H1 (cell line): ENCODE data around the gene CDK7. TPM values are rescaled to one million over a fixed set of nuclear protein-coding genes. Genes with fewer than 3 reads are reported as not detected.

Source experiments
- CTCF ChIA-PET: fragments of 300-600 bp; sonication (Branson Sonifier 250); formaldehyde crosslinking; loops from one replicate; lab custom pipeline; 2021; ENCODE audit not compliant: partially characterized antibody; lab: Charles Lee
- POLR2A ChIA-PET: fragments of 300-600 bp; sonication (Branson Sonifier 250); formaldehyde crosslinking; loops from one replicate; lab custom pipeline; 2021; ENCODE audit warnings: inconsistent platforms; ENCODE audit not compliant: partially characterized antibody; lab: Charles Lee
- DNase-seq, 2 experiments: peaks; one replicate each; pipeline versions ENCODE4 v3.0.0 to v3.0.0-alpha.2; 2010 to 2022; ENCODE audit warnings: low spot score in 2 of 2, low read depth in 1 of 2, mixed read lengths in 1 of 2
- FAIRE-seq: peaks from 2 replicates; lab custom pipeline; 2011; peaks lifted over from hg19 to GRCh38; lab: Jason Lieb, UNC
- H2AFZ ChIP-seq: 2 replicates; pipeline ENCODE4 v1.8.1; 2012; ENCODE audit warnings: low read length, inconsistent platforms
- H2AK5ac ChIP-seq: 2 replicates; pipeline ENCODE4 v1.6.1; 2013; ENCODE audit warnings: low read depth, low read length
- H2BK120ac ChIP-seq: replicated peaks from 2 replicates; pipeline ENCODE3; 2013; ENCODE audit warnings: low read depth, low read length, inconsistent platforms
- H2BK12ac ChIP-seq: 2 replicates; pipeline ENCODE4 v1.6.1; 2013; ENCODE audit warnings: low read depth, low read length
- H2BK15ac ChIP-seq: 2 replicates; pipeline ENCODE4 v1.6.1; 2013; ENCODE audit warnings: low read length
- H2BK20ac ChIP-seq: 2 replicates; pipeline ENCODE4 v1.6.1; 2013; ENCODE audit warnings: low read length
- H2BK5ac ChIP-seq: 2 replicates; pipeline ENCODE4 v1.6.1; 2013; ENCODE audit warnings: low read depth, low read length
- H3K14ac ChIP-seq: 2 replicates; pipeline ENCODE4 v1.6.1; 2013; ENCODE audit warnings: inconsistent platforms; ENCODE audit not compliant: insufficient read length
- H3K18ac ChIP-seq: 2 replicates; pipeline ENCODE4 v1.6.1; 2013; ENCODE audit warnings: low read length; ENCODE audit errors: extremely low read depth
- H3K23ac ChIP-seq: 2 replicates; pipeline ENCODE4 v1.6.1; 2013; ENCODE audit warnings: inconsistent platforms; ENCODE audit not compliant: insufficient read length
- H3K23me2 ChIP-seq: 2 replicates; pipeline ENCODE4 v1.6.1; 2013; ENCODE audit warnings: low read depth, low read length
- H3K27ac ChIP-seq: 2 replicates; pipeline ENCODE4 v1.6.1; 2011; ENCODE audit warnings: low read depth, low read length, inconsistent platforms
- H3K27me3 ChIP-seq, 4 experiments: replicated peaks in 1 of 4; 1 replicate in 1 of 4; 2 replicates in 3 of 4; pipeline versions ENCODE4 v1.6.1 to v1.8.1; 2011 to 2013; ENCODE audit warnings: low read length in 3 of 4, mild to moderate bottlenecking in 3 of 4, inconsistent platforms in 2 of 4, mixed read lengths in 2 of 4, moderate library complexity in 1 of 4; ENCODE audit not compliant: control insufficient read depth in 3 of 4, insufficient read depth in 3 of 4; ENCODE audit errors: extremely low read depth in 1 of 4
- H3K36me3 ChIP-seq, 4 experiments: 2 replicates each; pipeline versions ENCODE4 v1.6.1 to v1.8.1; 2011 to 2013; ENCODE audit warnings: mild to moderate bottlenecking in 4 of 4, low read length in 3 of 4, moderate library complexity in 2 of 4, control low read depth in 1 of 4, inconsistent platforms in 1 of 4; ENCODE audit not compliant: insufficient read depth in 4 of 4, control insufficient read depth in 2 of 4
- H3K4ac ChIP-seq: replicated peaks from 2 replicates; pipeline ENCODE3; 2013; ENCODE audit warnings: low read length, low read depth, mixed read lengths, inconsistent platforms; ENCODE audit not compliant: insufficient read length
- H3K4me1 ChIP-seq, 4 experiments: replicated peaks in 1 of 4; 1 replicate in 1 of 4; 2 replicates in 3 of 4; pipeline versions ENCODE4 v1.6.1 to v1.8.1; 2011 to 2013; ENCODE audit warnings: low read length in 3 of 4, inconsistent platforms in 2 of 4, mixed read lengths in 1 of 4; ENCODE audit not compliant: insufficient read depth in 4 of 4, control insufficient read depth in 3 of 4
- H3K4me2 ChIP-seq, 2 experiments: 2 replicates each; pipeline versions ENCODE4 v1.6.1 to v1.8.1; 2011 to 2013; ENCODE audit warnings: low read depth in 2 of 2, low read length in 2 of 2, control low read depth in 1 of 2, inconsistent platforms in 1 of 2, mild to moderate bottlenecking in 1 of 2; ENCODE audit not compliant: insufficient read depth in 1 of 2
- H3K4me3 ChIP-seq, 4 experiments: fragments of 200-600, 300-600 bp in 1 of 4; sonication (generic), shearing (Covaris generic), sonication (Bioruptor Twin) in 1 of 4; 2 replicates each; pipeline versions ENCODE4 v1.5.1 to v1.8.1; 2011 to 2016; ENCODE audit warnings: low read length in 4 of 4, low read depth in 3 of 4, control low read depth in 2 of 4, inconsistent platforms in 2 of 4, mild to moderate bottlenecking in 2 of 4, mixed read lengths in 1 of 4, moderate library complexity in 1 of 4; ENCODE audit not compliant: insufficient read depth in 2 of 4; ENCODE audit errors: extremely low read depth in 1 of 4
- H3K56ac ChIP-seq: replicated peaks from 2 replicates; pipeline ENCODE3; 2013; ENCODE audit warnings: low read depth, mild to moderate bottlenecking, mixed read lengths, low read length, inconsistent platforms; ENCODE audit not compliant: insufficient read length
- H3K79me1 ChIP-seq: 2 replicates; pipeline ENCODE4 v1.6.1; 2013; ENCODE audit warnings: low read depth, low read length, control low read depth
- H3K79me2 ChIP-seq, 2 experiments: 2 replicates each; pipeline versions ENCODE4 v1.6.1 to v1.8.1; 2012 to 2013; ENCODE audit warnings: low read length in 2 of 2, mild to moderate bottlenecking in 2 of 2, inconsistent platforms in 1 of 2; ENCODE audit not compliant: insufficient read depth in 2 of 2, control insufficient read depth in 1 of 2
- H3K9ac ChIP-seq, 4 experiments: replicated peaks in 1 of 4; 1 replicate in 1 of 4; 2 replicates in 3 of 4; pipeline versions ENCODE4 v1.6.1 to v1.8.1; 2011 to 2013; ENCODE audit warnings: low read depth in 3 of 4, low read length in 3 of 4, control low read depth in 2 of 4, mild to moderate bottlenecking in 2 of 4, moderate library complexity in 2 of 4, inconsistent platforms in 1 of 4; ENCODE audit errors: extremely low read depth in 1 of 4
- H3K9me3 ChIP-seq, 2 experiments: 2 replicates each; pipeline versions ENCODE4 v1.6.1 to v1.8.1; 2012 to 2013; ENCODE audit warnings: mild to moderate bottlenecking in 2 of 2, moderate library complexity in 2 of 2, control low read depth in 1 of 2, inconsistent platforms in 1 of 2, low read depth in 1 of 2, low read length in 1 of 2, mixed read lengths in 1 of 2; ENCODE audit not compliant: insufficient read depth in 2 of 2
- H4K20me1 ChIP-seq, 2 experiments: replicated peaks in 1 of 2; 2 replicates each; pipeline versions ENCODE3 to v1.8.1; 2011 to 2013; ENCODE audit warnings: inconsistent platforms in 2 of 2, low read length in 2 of 2, mild to moderate bottlenecking in 1 of 2; ENCODE audit not compliant: insufficient read depth in 2 of 2, control insufficient read depth in 1 of 2
- H4K5ac ChIP-seq: 2 replicates; pipeline ENCODE4 v1.6.1; 2013; ENCODE audit warnings: low read length, low read depth, mixed read lengths, inconsistent platforms; ENCODE audit not compliant: insufficient read length
- H4K8ac ChIP-seq: 2 replicates; pipeline ENCODE4 v1.8.0; 2013; ENCODE audit warnings: mild to moderate bottlenecking, moderate library complexity, low read length, inconsistent platforms; ENCODE audit not compliant: insufficient read depth; ENCODE audit errors: extremely low read depth
- H4K91ac ChIP-seq: replicated peaks from 2 replicates; pipeline ENCODE3; 2013; ENCODE audit warnings: low read length, mixed read lengths, inconsistent platforms; ENCODE audit not compliant: insufficient read length
- CBX5 ChIP-seq: fragments of 300-800, 300-1000 bp; sonication (generic); IDR thresholded peaks from 2 replicates; pipeline ENCODE4 v1.7.1; 2016; ENCODE audit warnings: antibody characterized with exemption, low read length, low read depth
- MAFK ChIP-seq: IDR thresholded peaks from 2 replicates; pipeline ENCODE4 v1.6.1; 2012; ENCODE audit warnings: low read depth, mild to moderate bottlenecking, improper control_type of control experiment, low read length
- POLR2AphosphoS5 ChIP-seq: IDR thresholded peaks from 2 replicates; pipeline ENCODE4 v1.6.1; 2011; ENCODE audit warnings: low read depth, low read length
- POU5F1 ChIP-seq: IDR thresholded peaks from 2 replicates; pipeline ENCODE4 v1.6.1; 2011; ENCODE audit warnings: low read depth, mild to moderate bottlenecking, low read length, moderate library complexity
- RNF2 ChIP-seq: fragments of 200-900, 300-1000 bp; sonication (generic); IDR thresholded peaks from 2 replicates; pipeline ENCODE4 v1.7.1; 2016; ENCODE audit warnings: borderline replicate concordance, low read depth, mild to moderate bottlenecking, antibody characterized with exemption, low read length; ENCODE audit not compliant: poor library complexity, severe bottlenecking; ENCODE audit errors: missing control alignments
- RXRA ChIP-seq: IDR thresholded peaks from 2 replicates; pipeline ENCODE4 v1.6.1; 2011; ENCODE audit warnings: low read depth, mild to moderate bottlenecking, low read length, moderate library complexity; ENCODE audit not compliant: insufficient read depth
- SAP30 ChIP-seq: fragments of 300-600 bp; sonication (generic); IDR thresholded peaks from 2 replicates; pipeline ENCODE4 v1.7.1; 2012; ENCODE audit warnings: low read length, moderate library complexity, mild to moderate bottlenecking, inconsistent platforms; ENCODE audit not compliant: insufficient read depth, insufficient replicate concordance
- TAF1 ChIP-seq: IDR thresholded peaks from 2 replicates; pipeline ENCODE4 v1.6.1; 2011; ENCODE audit warnings: mild to moderate bottlenecking, low read depth, low read length
- ZNF274 ChIP-seq: IDR thresholded peaks from 2 replicates; pipeline ENCODE4 v1.7.0; 2012; ENCODE audit warnings: low read length, borderline replicate concordance; ENCODE audit errors: extremely low read depth
- WGBS, 2 experiments: shearing (Covaris generic) in 1 of 2; methylation state at CpG; one replicate each; pipeline versions ENCODE4 v1.1.6 to v1.1.7; 2013 to 2015; ENCODE audit warnings: low lambda C conversion rate in 2 of 2, mixed read lengths in 2 of 2, inconsistent platforms in 1 of 2, low coverage in 1 of 2, missing lambda C conversion rate in 1 of 2; ENCODE audit not compliant: insufficient replicate concordance in 2 of 2, insufficient coverage in 1 of 2, insufficient read length in 1 of 2; ENCODE audit errors: extremely low coverage in 1 of 2, missing lambda C conversion rate in 1 of 2; 5-methylcytosine and 5-hydroxymethylcytosine counted together
- polyA plus RNA-seq, 7 experiments: library from polyadenylated mRNA; depleted of rRNA in 3 of 7; stranded (reverse) in 5 of 7; unstranded in 2 of 7; fragments of >200 nt in 5 of 7; fragments of 200-250 nt in 2 of 7; gene quantifications; 1 replicate in 5 of 7; 2 replicates in 1 of 7; 4 replicates in 1 of 7; pipeline versions ENCODE4 v1.2.1 to v1.2.3, GENCODE V29; 2011 to 2013; ENCODE audit warnings: missing spikeins in 2 of 7, mixed read lengths in 2 of 7
- total RNA-seq: library from RNA; stranded (reverse); fragmentation: NEBNext Ultra II Directional; extraction: Animal tissue kit (Norgen Biotek cat#: 25700); gene quantifications from 2 replicates; pipeline ENCODE4 v1.2.1, GENCODE V29; 2021
- TF ChIP-seq, protein P1 (sequence below): IDR thresholded peaks from 2 replicates; pipeline ENCODE4 v1.6.1; 2012; ENCODE audit warnings: low read length, inconsistent platforms

CDK7 gene
- total and polyA plus RNA-seq, 2 of the 8 experiments (the other 6 are each of a cell fraction or from before 2014, with no cell fraction given) = 39.9 to 63.4 TPM

GRCh38 chr5:69288688-69289087 is 54.0 kb downstream of the CDK7 start:
- no peak overlapping the region for H3K4ac ChIP-seq
- DNase-seq (peak in 1 of 2 experiments; percentile 39), FAIRE-seq (no peak)
- H3K9me3 ChIP-seq = no peaks in the 10 kb centered on the region
- H2AK5ac ChIP-seq = no peak overlapping the region
- 0 out of 2 replicates have a peak overlapping the region, but pooled peaks have one; percentile 1 for H2AFZ ChIP-seq
- H3K4me2 ChIP-seq = no peak overlapping the region
- no peaks in the 10 kb centered on the region for H3K79me2 ChIP-seq
- ChIA-PET CTCF (interaction anchor here (0.9 to 3.0 kb wide), 6 partner anchors 9 to 70 kb away, joined by 3 to 15 read pairs (median 4); no protein-coding TSS in a partner anchor), POLR2A (interaction anchor here (0.5 to 1.8 kb wide), 3 partner anchors 9 to 417 kb away, joined by 3 to 11 read pairs (median 3); no protein-coding TSS in a partner anchor)
- no peaks in the 10 kb centered on the region for H4K20me1 ChIP-seq
- H2BK5ac ChIP-seq = no peak overlapping the region
- no peaks in the 10 kb centered on the region for H3K27me3 ChIP-seq
- H4K5ac ChIP-seq = no peak overlapping the region
- no peak overlapping the region for H3K4me3 ChIP-seq
- no peak overlapping the region for H4K8ac ChIP-seq
- no peak overlapping the region for H2BK15ac ChIP-seq
- H3K4me1 ChIP-seq = peaks cover 0 to 6% (median 0%) of the 10 kb centered on the region in 4 experiments; a peak in 1 of 7 replicates
- no peak overlapping the region for H4K91ac ChIP-seq
- H3K9ac ChIP-seq = no peak overlapping the region
- no peak overlapping the region for H3K14ac ChIP-seq
- H3K36me3 ChIP-seq = no peaks in the 10 kb centered on the region
- no peak overlapping the region for H3K23ac ChIP-seq
- H2BK12ac ChIP-seq = no peak overlapping the region
- H3K56ac ChIP-seq = no peak overlapping the region
- H2BK120ac ChIP-seq = no peak overlapping the region
- TF ChIP-seq RXRA (no peak), POU5F1 (no peak), TAF1 (no peak), ZNF274 (no peak), MAFK (no peak), POLR2AphosphoS5 (no peak), RNF2 (no peak), CBX5 (no peak), SAP30 (no peak)
- TF ChIP-seq, protein P1, sequence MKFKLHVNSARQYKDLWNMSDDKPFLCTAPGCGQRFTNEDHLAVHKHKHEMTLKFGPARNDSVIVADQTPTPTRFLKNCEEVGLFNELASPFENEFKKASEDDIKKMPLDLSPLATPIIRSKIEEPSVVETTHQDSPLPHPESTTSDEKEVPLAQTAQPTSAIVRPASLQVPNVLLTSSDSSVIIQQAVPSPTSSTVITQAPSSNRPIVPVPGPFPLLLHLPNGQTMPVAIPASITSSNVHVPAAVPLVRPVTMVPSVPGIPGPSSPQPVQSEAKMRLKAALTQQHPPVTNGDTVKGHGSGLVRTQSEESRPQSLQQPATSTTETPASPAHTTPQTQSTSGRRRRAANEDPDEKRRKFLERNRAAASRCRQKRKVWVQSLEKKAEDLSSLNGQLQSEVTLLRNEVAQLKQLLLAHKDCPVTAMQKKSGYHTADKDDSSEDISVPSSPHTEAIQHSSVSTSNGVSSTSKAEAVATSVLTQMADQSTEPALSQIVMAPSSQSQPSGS = no peak
- 79% methylated on average over 1 of the region's 1 CpG; no CpG with 5 or more reads in 1 of the 2 experiments for WGBS, 2 experiments
- H3K27ac ChIP-seq = no peak overlapping the region
- no peak overlapping the region for H2BK20ac ChIP-seq
- no peaks in the 10 kb centered on the region for H3K23me2 ChIP-seq
- no peak overlapping the region for H3K18ac ChIP-seq
- H3K79me1 ChIP-seq = no peaks in the 10 kb centered on the region
